RWPE1 (cell line): ENCODE measurements around the gene LRRC37B.
"Not testable (repeated sequence)": the region's sequence is repeated elsewhere in the genome, so short reads cannot be mapped to it uniquely, and the experiment has no call there.

Experiments
- CTCF ChIA-PET: fragments of 350-600 bp; sonication (Branson Sonifier 250); formaldehyde crosslinking; extraction: SDS; loops from one replicate; lab custom pipeline; 2021; lab: Yijun Ruan, JAX
- POLR2A ChIA-PET: fragments of 400-600 bp; formaldehyde crosslinking; extraction: SDS; loops from one replicate; lab custom pipeline; 2020; ENCODE audit warnings: antibody characterized with exemption; ENCODE audit not compliant: low non-redundant PET; lab: Yijun Ruan, JAX
- DNase-seq: peaks from one replicate; pipeline ENCODE4 v3.0.0; 2012; ENCODE audit warnings: low spot score
- H3K27ac ChIP-seq: fragments of 450-650 bp; 2 replicates; pipeline ENCODE4 v1.5.1; 2017
- TF ChIP-seq, protein P1 (sequence below): fragments of 450-650 bp; conservative IDR thresholded peaks from 2 replicates; pipeline ENCODE4 v1.5.1; 2017; ENCODE audit warnings: low read depth, mild to moderate bottlenecking

LRRC37B gene

DNA sequence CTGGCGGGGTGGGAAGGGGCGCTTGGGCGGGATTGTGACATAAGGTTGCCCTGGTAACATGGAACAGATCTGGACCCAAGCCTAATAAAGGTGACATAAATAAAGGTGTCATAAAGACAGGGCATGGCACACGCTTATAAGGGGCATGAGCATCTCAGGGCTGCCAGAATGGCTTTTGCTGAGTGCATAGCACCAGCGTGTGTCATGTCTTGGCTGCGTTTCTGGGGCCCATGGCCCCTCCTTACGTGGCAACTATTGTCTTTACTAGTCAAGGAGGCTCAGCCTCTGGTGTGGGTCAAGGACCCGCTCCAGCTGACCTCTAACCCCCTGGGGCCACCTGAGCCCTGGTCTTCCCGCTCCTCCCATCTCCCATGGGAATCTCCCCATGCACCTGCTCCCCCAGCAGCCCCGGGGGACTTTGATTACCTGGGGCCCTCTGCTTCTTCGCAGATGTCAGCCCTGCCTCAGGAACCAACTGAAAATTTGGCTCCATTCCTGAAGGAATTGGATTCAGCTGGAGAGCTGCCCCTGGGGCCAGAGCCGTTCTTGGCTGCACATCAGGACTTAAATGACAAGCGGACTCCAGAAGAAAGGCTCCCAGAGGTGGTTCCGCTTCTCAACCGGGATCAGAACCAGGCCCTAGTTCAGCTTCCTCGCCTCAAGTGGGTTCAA, 13.9 kb downstream of the LRRC37B start:
- CTCF ChIA-PET = no interaction called here
- POLR2A ChIA-PET = no interaction called here
- no peak for DNase-seq
- TF ChIP-seq, protein P1, sequence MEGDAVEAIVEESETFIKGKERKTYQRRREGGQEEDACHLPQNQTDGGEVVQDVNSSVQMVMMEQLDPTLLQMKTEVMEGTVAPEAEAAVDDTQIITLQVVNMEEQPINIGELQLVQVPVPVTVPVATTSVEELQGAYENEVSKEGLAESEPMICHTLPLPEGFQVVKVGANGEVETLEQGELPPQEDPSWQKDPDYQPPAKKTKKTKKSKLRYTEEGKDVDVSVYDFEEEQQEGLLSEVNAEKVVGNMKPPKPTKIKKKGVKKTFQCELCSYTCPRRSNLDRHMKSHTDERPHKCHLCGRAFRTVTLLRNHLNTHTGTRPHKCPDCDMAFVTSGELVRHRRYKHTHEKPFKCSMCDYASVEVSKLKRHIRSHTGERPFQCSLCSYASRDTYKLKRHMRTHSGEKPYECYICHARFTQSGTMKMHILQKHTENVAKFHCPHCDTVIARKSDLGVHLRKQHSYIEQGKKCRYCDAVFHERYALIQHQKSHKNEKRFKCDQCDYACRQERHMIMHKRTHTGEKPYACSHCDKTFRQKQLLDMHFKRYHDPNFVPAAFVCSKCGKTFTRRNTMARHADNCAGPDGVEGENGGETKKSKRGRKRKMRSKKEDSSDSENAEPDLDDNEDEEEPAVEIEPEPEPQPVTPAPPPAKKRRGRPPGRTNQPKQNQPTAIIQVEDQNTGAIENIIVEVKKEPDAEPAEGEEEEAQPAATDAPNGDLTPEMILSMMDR = no peak
- H3K27ac ChIP-seq = no peak overlapping the region

DNA sequence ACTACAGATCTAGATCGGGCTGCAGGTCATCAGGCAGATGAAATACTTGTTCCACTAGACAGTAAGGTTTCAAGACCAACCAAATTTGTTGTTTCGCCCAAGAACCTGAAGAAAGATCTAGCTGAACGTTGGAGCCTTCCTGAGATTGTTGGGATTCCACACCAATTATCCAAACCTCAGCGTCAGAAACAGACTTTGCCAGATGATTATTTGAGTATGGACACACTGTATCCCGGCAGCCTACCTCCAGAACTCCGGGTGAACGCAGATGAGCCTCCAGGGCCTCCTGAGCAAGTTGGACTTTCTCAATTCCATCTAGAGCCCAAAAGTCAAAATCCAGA, 14.4 kb downstream of the LRRC37B start:
- DNase-seq = no peak
- TF ChIP-seq, protein P1 = no peak
- POLR2A ChIA-PET = no interaction called here
- CTCF ChIA-PET = no interaction called here
- H3K27ac ChIP-seq = no peak overlapping the region

DNA sequence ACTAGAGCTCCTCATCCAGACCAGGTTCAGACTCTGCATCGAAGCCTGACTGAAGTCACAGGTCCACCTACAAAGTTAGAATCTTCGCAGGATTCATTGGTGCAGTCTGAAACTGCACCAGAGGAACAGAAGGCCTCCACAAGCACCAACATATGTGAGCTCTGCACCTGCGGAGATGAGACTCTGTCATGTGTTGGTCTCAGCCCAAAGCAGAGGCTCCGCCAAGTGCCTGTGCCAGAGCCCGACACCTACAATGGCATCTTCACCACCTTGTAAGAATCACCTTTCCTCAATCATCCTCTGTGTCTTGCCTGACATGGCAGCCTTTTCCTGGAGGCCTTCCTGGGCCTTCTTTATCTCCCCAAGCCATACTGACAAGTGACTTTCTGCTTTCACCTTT, 15.4 kb downstream of the LRRC37B start:
- CTCF ChIA-PET = interaction anchor here (0.6 kb wide), 1 partner anchor 111 kb away, joined by 3 read pairs; no protein-coding TSS in a partner anchor

DNA sequence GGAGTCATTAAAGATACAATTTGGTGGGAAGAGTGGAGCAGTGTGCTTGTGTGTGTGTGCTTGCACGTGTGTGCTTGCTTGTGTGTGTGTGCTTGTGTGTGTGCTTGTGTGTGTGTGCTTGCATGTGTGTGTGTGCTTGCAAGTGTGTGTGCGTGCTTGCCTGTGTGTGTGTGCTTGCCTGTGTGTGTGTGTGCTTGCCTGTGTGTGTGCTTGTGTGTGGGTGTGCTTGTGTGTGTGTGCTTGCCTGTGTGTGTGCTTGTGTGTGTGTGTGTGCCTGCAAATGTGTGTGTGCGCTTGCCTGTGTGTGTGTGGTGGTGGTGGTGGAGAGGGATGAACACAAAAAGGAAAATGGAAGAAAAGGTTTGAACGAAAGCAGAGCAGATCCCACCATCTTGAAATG, 20.1 kb downstream of the LRRC37B start:
- POLR2A ChIA-PET, H3K27ac ChIP-seq, CTCF ChIA-PET, DNase-seq: not testable (repeated sequence)

More for the DNA sequence above, 15.4 kb downstream of the LRRC37B start:
- DNase-seq, POLR2A ChIA-PET, H3K27ac ChIP-seq: not testable (repeated sequence)

DNA sequence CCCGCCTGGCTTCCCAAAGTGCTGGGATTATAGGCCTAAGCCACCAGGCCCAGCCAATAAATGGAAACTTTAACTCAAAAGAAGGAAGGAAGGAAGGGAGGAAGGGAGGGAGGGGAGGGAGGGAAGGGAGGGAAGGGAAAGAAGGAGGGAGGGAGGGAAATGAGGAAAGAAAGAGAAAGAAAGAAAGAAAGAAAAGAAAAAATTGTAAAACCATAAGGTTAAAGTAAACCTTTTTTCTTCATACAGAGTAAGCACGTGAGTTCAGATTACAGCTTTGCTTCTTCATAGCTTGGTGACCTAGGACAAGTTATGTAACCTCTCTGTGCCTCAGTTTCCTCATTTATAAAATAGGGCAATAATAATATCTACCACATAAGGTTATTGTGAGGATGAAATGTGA, 26.0 kb downstream of the LRRC37B start:
- CTCF ChIA-PET = no interaction called here
- TF ChIP-seq, protein P1 = no peak
- POLR2A ChIA-PET = no interaction called here

DNA sequence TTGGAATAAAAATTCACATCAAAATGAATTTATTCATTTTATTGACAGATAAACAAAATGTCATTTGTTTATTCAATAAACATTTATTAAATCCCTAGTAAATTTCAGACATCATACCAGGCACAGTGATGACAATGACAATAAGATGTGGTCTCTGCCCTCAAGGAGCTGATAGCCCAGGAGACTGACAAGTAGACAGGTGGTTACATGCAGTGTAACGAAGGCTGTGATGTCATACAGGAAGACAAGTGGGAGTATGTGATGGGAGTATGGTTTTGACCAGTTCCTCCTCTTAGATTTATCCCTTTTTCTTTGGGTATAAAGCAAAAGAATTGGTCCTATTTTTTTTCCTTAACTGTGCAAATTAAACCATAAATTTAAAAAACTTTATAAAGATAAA, 26.6 kb downstream of the LRRC37B start:
- DNase-seq, H3K27ac ChIP-seq, CTCF ChIA-PET, POLR2A ChIA-PET: not testable (repeated sequence)

More for the DNA sequence above, 26.0 kb downstream of the LRRC37B start:
- H3K27ac ChIP-seq = no peak overlapping the region
- DNase-seq = no peak

DNA sequence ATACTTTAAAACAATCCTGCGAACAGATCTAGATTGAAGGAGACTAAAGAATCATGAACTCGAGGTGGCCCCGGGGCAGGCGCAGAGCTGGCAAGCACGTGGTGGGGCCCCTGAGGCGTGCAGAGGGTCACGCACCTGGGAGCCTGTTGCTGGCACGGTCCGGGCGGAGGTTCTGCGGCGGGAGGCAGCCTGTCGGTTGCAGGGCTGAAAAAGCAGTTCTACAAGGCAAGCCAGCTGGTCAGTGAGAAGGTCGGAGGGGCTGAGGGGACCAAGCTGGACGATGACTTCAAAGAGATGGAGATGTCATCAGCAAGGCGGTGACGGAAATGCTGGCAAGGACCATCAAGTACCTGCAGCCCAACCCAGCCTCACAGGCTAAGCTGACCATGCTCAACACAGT, 33.1 kb downstream of the LRRC37B start:
- H3K27ac ChIP-seq, POLR2A ChIA-PET, DNase-seq, CTCF ChIA-PET: not testable (repeated sequence)

DNA sequence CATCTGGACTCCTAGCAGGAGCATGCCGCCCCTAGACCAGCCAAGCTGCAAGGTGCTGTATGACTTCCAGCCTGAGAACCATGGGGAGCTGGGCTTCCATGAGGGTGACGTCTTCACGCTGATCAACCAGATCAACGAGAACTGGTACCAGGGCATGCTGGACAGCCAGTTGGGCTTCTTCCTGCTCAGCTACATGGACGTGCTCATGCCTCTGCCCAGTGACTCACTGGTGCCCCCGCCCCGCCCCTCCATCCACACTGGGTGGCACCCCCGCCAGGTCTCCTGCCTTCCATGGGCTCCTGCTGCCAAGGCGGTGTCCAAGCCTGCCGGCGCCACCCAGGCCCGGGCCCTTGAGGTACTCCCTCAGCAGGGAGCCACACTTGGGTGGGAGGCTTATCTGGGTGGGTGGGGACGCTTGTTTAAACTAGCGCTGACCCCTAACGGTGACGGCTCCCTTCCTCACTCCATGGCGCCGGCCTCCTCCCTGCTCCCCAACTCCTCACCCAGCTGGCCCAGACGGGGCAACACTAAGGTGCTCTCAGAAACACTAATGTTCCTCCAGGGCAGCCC, 34.2 kb downstream of the LRRC37B start:
- POLR2A ChIA-PET, DNase-seq, CTCF ChIA-PET, H3K27ac ChIP-seq: not testable (repeated sequence)

DNA sequence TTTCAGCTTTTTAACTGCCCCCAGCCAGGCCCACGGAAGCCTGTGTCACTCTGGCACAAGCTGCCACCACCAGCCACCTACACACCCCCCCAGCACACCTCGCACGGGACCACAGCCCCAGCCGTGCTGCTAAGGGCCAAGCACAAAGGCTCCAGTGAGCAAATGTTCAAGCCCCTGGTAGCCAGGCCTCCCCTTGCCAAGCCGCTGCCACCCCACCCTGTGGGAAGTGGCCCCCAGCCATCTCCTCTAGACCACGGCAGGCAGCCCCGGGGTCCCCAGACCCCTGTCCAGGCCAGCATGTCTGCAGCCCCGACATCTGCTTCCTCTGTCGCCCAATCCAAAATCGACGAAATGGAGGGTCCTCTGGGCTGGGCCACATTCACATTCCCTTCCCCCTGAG, 35.1 kb downstream of the LRRC37B start:
- POLR2A ChIA-PET, H3K27ac ChIP-seq, CTCF ChIA-PET, DNase-seq: not testable (repeated sequence)

DNA sequence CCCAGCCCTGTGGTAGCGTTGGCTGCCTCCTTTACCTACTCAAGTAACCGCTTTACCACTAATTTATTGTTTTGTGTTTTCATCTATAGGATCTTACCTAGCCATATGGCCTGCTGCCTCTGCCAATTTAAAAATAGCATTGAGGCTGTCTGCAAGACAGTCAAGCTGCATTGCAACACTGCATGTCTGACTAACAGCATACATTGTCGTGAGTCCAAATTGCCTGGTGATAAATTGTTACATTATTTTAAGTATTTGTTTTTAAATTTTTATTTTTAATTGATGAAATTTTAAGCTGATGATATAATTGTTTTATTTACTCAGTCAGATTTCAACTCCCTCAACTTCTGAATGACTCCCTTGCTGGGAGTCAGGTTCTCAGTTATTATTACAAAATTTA, 38.4 kb downstream of the LRRC37B start:
- CTCF ChIA-PET = interaction anchor here (1.3 kb wide), 1 partner anchor 93 kb away, joined by 4 read pairs; no protein-coding TSS in a partner anchor
- H3K27ac ChIP-seq, DNase-seq, POLR2A ChIA-PET: not testable (repeated sequence)

DNA sequence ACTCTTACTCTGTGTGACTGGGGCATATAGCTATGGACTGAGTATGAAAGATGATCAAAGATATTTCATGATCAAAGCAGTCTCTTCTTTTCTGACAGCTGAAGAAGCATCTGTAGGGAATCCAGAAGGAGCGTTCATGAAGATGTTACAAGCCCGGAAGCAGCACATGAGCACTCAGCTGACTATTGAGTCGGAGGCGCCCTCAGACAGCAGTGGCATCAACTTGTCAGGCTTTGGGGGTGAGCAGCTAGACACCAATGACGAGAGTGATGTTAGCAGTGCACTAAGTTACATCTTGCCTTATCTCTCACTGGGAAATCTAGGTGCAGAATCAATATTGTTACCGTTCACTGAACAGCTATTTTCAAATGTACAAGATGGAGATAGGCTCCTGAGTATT, 40.5 kb downstream of the LRRC37B start:
- POLR2A ChIA-PET, CTCF ChIA-PET, DNase-seq, H3K27ac ChIP-seq: not testable (repeated sequence)

DNA sequence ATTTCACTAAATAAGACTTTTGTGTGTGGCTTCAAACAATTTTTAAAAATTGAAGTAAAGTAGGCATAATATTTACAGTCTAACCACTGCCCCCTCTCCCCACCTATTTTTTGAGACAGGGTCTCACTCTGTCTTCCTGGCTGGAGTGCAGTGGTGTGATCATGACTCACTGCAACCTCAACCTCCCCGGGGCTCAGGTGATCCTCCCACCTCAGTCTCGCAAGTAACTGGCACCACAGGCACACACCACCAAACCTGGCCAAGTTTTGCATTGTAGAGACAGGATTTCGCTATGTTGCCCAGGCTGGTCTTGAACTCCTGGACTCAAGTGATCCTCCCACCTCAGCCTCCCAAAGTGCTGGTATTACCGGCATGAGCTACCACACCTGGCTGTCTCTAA, 47.8 kb downstream of the LRRC37B start:
- H3K27ac ChIP-seq, DNase-seq, CTCF ChIA-PET, POLR2A ChIA-PET: not testable (repeated sequence)

DNA sequence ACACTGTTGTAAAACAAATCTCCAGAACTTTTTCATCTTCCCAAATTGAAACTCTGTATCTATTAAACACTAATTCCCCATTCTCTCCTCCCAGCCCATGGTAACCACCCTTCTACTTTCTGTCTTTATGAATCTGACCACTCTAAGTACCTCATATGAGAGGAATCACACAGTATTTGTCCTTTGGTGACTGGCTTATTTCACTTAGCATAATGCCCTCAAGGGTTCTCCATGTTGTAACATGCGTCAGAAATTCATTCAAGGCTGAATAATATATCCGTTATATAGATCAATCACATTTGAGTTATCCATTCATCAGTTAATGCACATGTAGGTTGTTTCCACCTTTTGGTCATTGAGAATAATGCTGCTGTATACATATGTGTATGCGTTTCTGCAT, 48.2 kb downstream of the LRRC37B start:
- DNase-seq, CTCF ChIA-PET, H3K27ac ChIP-seq, POLR2A ChIA-PET: not testable (repeated sequence)

DNA sequence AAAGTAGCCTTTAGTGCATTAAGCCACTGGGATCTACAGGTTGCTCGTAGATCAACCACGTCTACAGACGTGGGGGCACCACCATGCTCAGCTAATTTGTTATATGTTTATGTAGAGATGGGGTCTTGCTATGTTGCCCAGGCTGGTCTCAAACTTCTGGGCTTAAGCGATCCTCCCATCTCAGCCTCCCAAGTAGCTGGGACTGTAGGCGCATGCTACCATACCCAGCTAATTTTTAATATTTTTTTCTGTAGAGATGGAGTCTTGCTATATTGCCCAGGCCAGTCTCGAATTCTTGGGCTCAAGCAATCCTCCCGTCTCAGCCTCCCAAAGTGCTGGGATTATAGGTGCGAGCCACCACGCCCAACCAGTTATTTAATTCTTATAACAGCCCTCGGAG, 49.3 kb downstream of the LRRC37B start:
- POLR2A ChIA-PET, DNase-seq, CTCF ChIA-PET, H3K27ac ChIP-seq: not testable (repeated sequence)
